ENCODE measurements around the gene PRODH. TPM values are rescaled to one million over a fixed set of nuclear protein-coding genes. Genes with fewer than 3 reads are reported as not detected.
"Not testable (repeated sequence)": the region's sequence is repeated elsewhere in the genome, so short reads cannot be mapped to it uniquely, and the experiment has no call there.

The PRODH gene
- total RNA-seq, 1 donor from 2014 or later, result 1.8 TPM

DNA sequence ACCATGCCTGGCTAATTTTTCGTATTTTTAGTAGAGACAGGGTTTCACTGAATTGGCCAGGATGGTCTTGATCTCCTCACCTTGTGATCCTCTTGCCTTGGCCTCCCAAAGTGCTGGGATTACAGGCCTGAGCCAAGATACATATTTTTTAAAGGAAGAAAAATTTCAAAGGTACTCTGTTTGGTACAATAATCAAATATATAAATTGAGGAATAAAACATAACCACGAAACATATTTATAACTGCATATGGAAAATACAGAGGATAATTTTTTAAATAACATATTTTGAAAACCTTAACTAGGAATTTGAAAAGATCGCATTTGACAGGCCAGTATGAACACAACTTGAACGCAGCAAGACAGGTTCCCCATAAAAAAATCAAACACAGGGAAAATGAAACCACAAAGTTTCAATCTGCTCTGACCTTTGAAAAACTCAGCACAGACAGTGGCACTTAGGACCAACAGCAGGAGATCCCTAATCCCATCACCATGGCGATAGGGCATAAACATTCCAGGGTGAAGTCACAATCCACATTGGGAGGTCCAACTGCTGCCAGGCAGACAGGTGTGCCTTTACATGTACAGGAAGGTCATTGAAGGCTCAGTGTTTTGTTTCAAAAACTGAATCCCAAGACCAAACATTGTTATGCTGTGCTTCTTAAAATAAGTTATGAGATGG is 45.4 kb downstream of the PRODH start:
- H3K27ac Mint-ChIP-seq (ENCODE audit: unreplicated experiment); H3K27me3 Mint-ChIP-seq (ENCODE audit: unreplicated experiment); DNase-seq (ENCODE audit: low spot score); H3K4me1 Mint-ChIP-seq (ENCODE audit: unreplicated experiment); H3K4me3 Mint-ChIP-seq (ENCODE audit: unreplicated experiment); H3K36me3 Mint-ChIP-seq (ENCODE audit: low read depth, unreplicated experiment); H3K9me3 Mint-ChIP-seq (ENCODE audit: unreplicated experiment): not testable (repeated sequence)

DNA sequence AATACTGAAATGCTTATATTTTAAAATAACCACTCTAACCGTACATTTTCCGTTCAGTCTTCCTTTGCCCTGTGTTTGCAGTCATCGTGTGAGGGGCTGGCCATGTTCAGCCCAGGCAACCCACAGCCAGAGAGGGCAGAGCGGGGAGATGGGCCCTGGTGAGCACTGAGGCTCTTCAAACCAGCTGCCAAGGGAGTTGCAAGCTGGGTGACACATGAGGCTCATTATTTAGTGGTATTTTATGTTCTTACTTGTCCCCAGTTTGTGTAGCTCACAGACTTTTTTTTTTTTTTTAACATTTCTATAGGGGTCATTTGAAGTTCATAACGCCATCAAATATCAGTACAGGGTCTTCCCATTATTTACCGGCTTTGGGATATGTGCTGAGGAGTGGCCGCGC is 48.0 kb downstream of the PRODH start:
- no peaks in the 10 kb centered on the region for H3K27me3 Mint-ChIP-seq (ENCODE audit: unreplicated experiment)
- H3K9me3 Mint-ChIP-seq (ENCODE audit: unreplicated experiment), result peaks cover 5% of the 10 kb centered on the region
- H3K4me1 Mint-ChIP-seq (ENCODE audit: unreplicated experiment), result no peaks in the 10 kb centered on the region
- DNase-seq (ENCODE audit: low spot score), result no peak
- H3K4me3 Mint-ChIP-seq (ENCODE audit: unreplicated experiment), result no peak overlapping the region
- TF ChIP-seq, protein P1, sequence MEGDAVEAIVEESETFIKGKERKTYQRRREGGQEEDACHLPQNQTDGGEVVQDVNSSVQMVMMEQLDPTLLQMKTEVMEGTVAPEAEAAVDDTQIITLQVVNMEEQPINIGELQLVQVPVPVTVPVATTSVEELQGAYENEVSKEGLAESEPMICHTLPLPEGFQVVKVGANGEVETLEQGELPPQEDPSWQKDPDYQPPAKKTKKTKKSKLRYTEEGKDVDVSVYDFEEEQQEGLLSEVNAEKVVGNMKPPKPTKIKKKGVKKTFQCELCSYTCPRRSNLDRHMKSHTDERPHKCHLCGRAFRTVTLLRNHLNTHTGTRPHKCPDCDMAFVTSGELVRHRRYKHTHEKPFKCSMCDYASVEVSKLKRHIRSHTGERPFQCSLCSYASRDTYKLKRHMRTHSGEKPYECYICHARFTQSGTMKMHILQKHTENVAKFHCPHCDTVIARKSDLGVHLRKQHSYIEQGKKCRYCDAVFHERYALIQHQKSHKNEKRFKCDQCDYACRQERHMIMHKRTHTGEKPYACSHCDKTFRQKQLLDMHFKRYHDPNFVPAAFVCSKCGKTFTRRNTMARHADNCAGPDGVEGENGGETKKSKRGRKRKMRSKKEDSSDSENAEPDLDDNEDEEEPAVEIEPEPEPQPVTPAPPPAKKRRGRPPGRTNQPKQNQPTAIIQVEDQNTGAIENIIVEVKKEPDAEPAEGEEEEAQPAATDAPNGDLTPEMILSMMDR (IDR thresholded peaks at IDR 0.05; ENCODE audit: unreplicated experiment), result no peak
- no peaks in the 10 kb centered on the region for H3K36me3 Mint-ChIP-seq (ENCODE audit: low read depth, unreplicated experiment)
- no peak overlapping the region for H3K27ac Mint-ChIP-seq (ENCODE audit: unreplicated experiment)

DNA sequence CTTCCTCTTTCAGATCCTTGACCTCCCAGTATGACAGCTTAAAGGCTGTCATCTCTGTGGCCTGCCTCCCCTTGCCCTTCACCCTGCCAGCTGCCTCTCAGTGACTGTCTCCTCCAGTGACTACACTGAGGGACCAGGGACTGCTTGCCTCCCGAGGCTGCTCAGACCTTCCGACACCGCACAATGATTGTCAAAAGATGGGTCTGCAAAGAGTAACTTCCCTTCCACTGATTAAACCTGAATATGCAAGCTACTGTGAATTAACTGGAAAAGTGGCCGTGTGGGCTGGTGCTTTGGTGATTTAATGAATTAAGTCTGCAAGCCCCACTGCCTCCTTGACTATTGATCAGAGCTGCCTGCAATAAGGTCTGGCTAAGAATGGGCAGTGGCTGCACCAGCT is 51.6 kb downstream of the PRODH start:
- H3K27me3 Mint-ChIP-seq (ENCODE audit: unreplicated experiment); H3K4me1 Mint-ChIP-seq (ENCODE audit: unreplicated experiment); H3K4me3 Mint-ChIP-seq (ENCODE audit: unreplicated experiment); DNase-seq (ENCODE audit: low spot score); H3K27ac Mint-ChIP-seq (ENCODE audit: unreplicated experiment); H3K9me3 Mint-ChIP-seq (ENCODE audit: unreplicated experiment); H3K36me3 Mint-ChIP-seq (ENCODE audit: low read depth, unreplicated experiment): not testable (repeated sequence)

DNA sequence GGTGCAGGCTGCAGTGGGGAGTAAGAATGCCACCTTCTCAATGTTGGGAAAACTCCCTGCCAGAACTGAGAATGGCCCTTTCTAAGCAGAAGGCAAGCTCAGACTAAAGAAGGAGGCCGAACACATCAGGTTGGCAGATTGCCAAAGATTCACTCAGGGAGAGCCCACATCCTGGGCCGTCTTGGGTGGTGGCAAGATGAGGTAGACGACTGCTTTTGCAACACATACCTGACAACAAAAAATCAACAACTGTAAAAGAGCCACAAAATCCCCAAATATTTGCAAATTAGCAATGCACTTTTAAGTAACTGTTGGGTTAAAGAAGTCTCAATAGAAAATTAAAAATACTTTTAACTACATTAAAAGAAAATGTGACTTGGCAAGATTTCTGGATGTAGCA is 54.8 kb downstream of the PRODH start:
- not testable (repeated sequence) for DNase-seq (ENCODE audit: low spot score); H3K9me3 Mint-ChIP-seq (ENCODE audit: unreplicated experiment); H3K36me3 Mint-ChIP-seq (ENCODE audit: low read depth, unreplicated experiment); H3K27ac Mint-ChIP-seq (ENCODE audit: unreplicated experiment); H3K27me3 Mint-ChIP-seq (ENCODE audit: unreplicated experiment); H3K4me1 Mint-ChIP-seq (ENCODE audit: unreplicated experiment); H3K4me3 Mint-ChIP-seq (ENCODE audit: unreplicated experiment)

Other genes starting within 250 kb of the PRODH start
- 1.1 TPM for gene DGCR6, start 30.0 kb downstream of the PRODH start, total RNA-seq (ENCODE audit: unreplicated experiment)
- 46.7 TPM for gene DGCR2, start 186.1 kb upstream of the PRODH start, total RNA-seq (ENCODE audit: unreplicated experiment)
- gene TSSK2, start 195.0 kb upstream of the PRODH start, total RNA-seq (ENCODE audit: unreplicated experiment), result not detected
- 19.1 TPM for gene ESS2, start 208.4 kb upstream of the PRODH start, total RNA-seq (ENCODE audit: unreplicated experiment)
- gene GSC2, start 214.0 kb upstream of the PRODH start, total RNA-seq (ENCODE audit: unreplicated experiment), result not detected
- gene SLC25A1, start 242.4 kb upstream of the PRODH start, total RNA-seq (ENCODE audit: unreplicated experiment), result 79.2 TPM

Data from endothelial cell (in vitro differentiated cells).